Activated CD8-positive, alpha-beta T cell treated with anti-CD3 and anti-CD28 coated beads, Interleukin-2, amount 10 ng/mL, durations not matched to agents 7 days and 5 days (primary cell): Measurements from ENCODE around the gene INPP5F. TPM values are rescaled to one million over a fixed set of nuclear protein-coding genes. Genes with fewer than 3 reads are reported as not detected.

Experiments used
- ATAC-seq: fragments of 150-1000 bp; cut with Tn5 transposase; one replicate; pipeline ENCODE4 v1.10.0; 2021; ENCODE audit warnings: moderate library complexity
- CTCF ChIA-PET: fragments of 350-600 bp; sonication (Branson Sonifier 250); formaldehyde crosslinking; loops from one replicate; lab custom pipeline; 2021; ENCODE audit warnings: antibody characterized with exemption; lab: Charles Lee
- POLR2A ChIA-PET: fragments of 350-600 bp; sonication (Branson Sonifier 250); formaldehyde crosslinking; loops from one replicate; lab custom pipeline; 2021; ENCODE audit warnings: antibody characterized with exemption; lab: Charles Lee
- DNase-seq: peaks from one replicate; pipeline ENCODE4 v3.0.0-alpha.2; 2020
- H3K27ac Mint-ChIP-seq: one replicate; pipeline ENCODE4 v1.8.0; 2021; ENCODE audit warnings: mild to moderate bottlenecking, mixed read lengths
- H3K27me3 Mint-ChIP-seq: one replicate; pipeline ENCODE4 v1.8.0; 2021; ENCODE audit warnings: low read depth, mixed read lengths
- H3K36me3 Mint-ChIP-seq: one replicate; pipeline ENCODE4 v1.8.0; 2021; ENCODE audit warnings: low read depth, mixed read lengths
- H3K4me1 Mint-ChIP-seq: one replicate; pipeline ENCODE4 v1.8.0; 2021; ENCODE audit warnings: low read depth, mixed read lengths
- H3K4me3 Mint-ChIP-seq: one replicate; pipeline ENCODE4 v1.8.0; 2021; ENCODE audit warnings: mild to moderate bottlenecking, mixed read lengths
- H3K9me3 Mint-ChIP-seq: one replicate; pipeline ENCODE4 v1.8.0; 2022; ENCODE audit warnings: mixed read lengths; ENCODE audit not compliant: insufficient read depth
- total RNA-seq, 2 experiments: library from RNA; stranded (reverse); gene quantifications; one replicate each; pipeline ENCODE4 v1.2.3, GENCODE V29; 2021

The INPP5F gene
- total RNA-seq, 2 experiments from 2014 or later, result 15.9 to 17.6 TPM

GRCh38 chr10:119806334-119807130, 80.7 kb downstream of the INPP5F start:
- H3K4me1 Mint-ChIP-seq, result peaks cover 13% of the 10 kb centered on the region
- H3K27ac Mint-ChIP-seq, result no peak overlapping the region
- ATAC-seq, result no peak
- ChIA-PET CTCF (interaction anchor here (1.7 kb wide), 1 partner anchor 53 kb away, joined by 4 read pairs; no protein-coding TSS in a partner anchor), POLR2A (no interaction called here)
- H3K4me3 Mint-ChIP-seq, result no peak overlapping the region
- no peaks in the 10 kb centered on the region for H3K27me3 Mint-ChIP-seq
- DNase-seq, result no peak
- no peaks in the 10 kb centered on the region for H3K9me3 Mint-ChIP-seq
- H3K36me3 Mint-ChIP-seq, result peaks cover 14% of the 10 kb centered on the region

- ChIA-PET CTCF (interaction anchor here (1.7 kb wide), 2 partner anchors 51 to 58 kb away, joined by 4 to 5 read pairs; no protein-coding TSS in a partner anchor), POLR2A (interaction anchor here (0.7 kb wide), 1 partner anchor 23 kb away, joined by 3 read pairs; no protein-coding TSS in a partner anchor)
- Mint-ChIP-seq H3K27me3 (no peaks in the 10 kb centered on the region), H3K27ac (peak overlapping the region; percentile 73), H3K4me3 (no peak overlapping the region), H3K9me3 (no peaks in the 10 kb centered on the region), H3K4me1 (peaks cover 13% of the 10 kb centered on the region), H3K36me3 (peaks cover 16% of the 10 kb centered on the region)
- ATAC-seq, result peak; percentile 79
- peak; percentile 33 for DNase-seq
Measured at GRCh38 chr10:119807960-119808697, 82.3 kb downstream of the INPP5F start.

- Mint-ChIP-seq H3K27ac (no peak overlapping the region), H3K4me3 (no peak overlapping the region), H3K36me3 (peaks cover 14% of the 10 kb centered on the region), H3K4me1 (peaks cover 23% of the 10 kb centered on the region), H3K27me3 (no peaks in the 10 kb centered on the region), H3K9me3 (no peaks in the 10 kb centered on the region)
- POLR2A ChIA-PET, result no interaction called here
- CTCF ChIA-PET, result interaction anchor here (1.2 to 2.2 kb wide), 3 partner anchors 48 to 124 kb away, joined by 3 to 9 read pairs (median 8); no protein-coding TSS in a partner anchor
- ATAC-seq, result no peak
- no peak for DNase-seq
Measured at GRCh38 chr10:119811122-119811521, 85.3 kb downstream of the INPP5F start.

- no peak for DNase-seq
- no peaks in the 10 kb centered on the region for H3K9me3 Mint-ChIP-seq
- ChIA-PET POLR2A (no interaction called here), CTCF (no interaction called here)
- H3K4me3 Mint-ChIP-seq, result no peak overlapping the region
- peaks cover 14% of the 10 kb centered on the region for H3K36me3 Mint-ChIP-seq
- no peak for ATAC-seq
- no peaks in the 10 kb centered on the region for H3K27me3 Mint-ChIP-seq
- H3K27ac Mint-ChIP-seq, result no peak overlapping the region
- peaks cover 20% of the 10 kb centered on the region for H3K4me1 Mint-ChIP-seq
Measured at GRCh38 chr10:119812684-119813083, 86.8 kb downstream of the INPP5F start.

- DNase-seq (no peak), ATAC-seq (peak; percentile 19)
- ChIA-PET POLR2A (no interaction called here), CTCF (interaction anchor here (0.8 to 0.9 kb wide), 2 partner anchors 65 to 129 kb away, joined by 3 to 5 read pairs; no protein-coding TSS in a partner anchor)
- Mint-ChIP-seq H3K4me3 (no peak overlapping the region), H3K27me3 (no peaks in the 10 kb centered on the region), H3K9me3 (no peaks in the 10 kb centered on the region), H3K27ac (no peak overlapping the region), H3K4me1 (peaks cover 11% of the 10 kb centered on the region), H3K36me3 (peaks cover 14% of the 10 kb centered on the region)
Measured at GRCh38 chr10:119815671-119816070, 89.8 kb downstream of the INPP5F start.

- ATAC-seq (no peak), DNase-seq (no peak)
- H3K27me3 Mint-ChIP-seq, result no peaks in the 10 kb centered on the region
- H3K9me3 Mint-ChIP-seq, result no peaks in the 10 kb centered on the region
- peaks cover 11% of the 10 kb centered on the region for H3K4me1 Mint-ChIP-seq
- ChIA-PET CTCF (no interaction called here), POLR2A (no interaction called here)
- H3K36me3 Mint-ChIP-seq, result peaks cover 16% of the 10 kb centered on the region
- no peak overlapping the region for H3K27ac Mint-ChIP-seq
- H3K4me3 Mint-ChIP-seq, result no peak overlapping the region
Measured at GRCh38 chr10:119817991-119818888, 92.4 kb downstream of the INPP5F start.

- H3K27ac Mint-ChIP-seq, result no peak overlapping the region
- no peaks in the 10 kb centered on the region for H3K27me3 Mint-ChIP-seq
- ChIA-PET CTCF (no interaction called here), POLR2A (no interaction called here)
- ATAC-seq, result no peak
- no peak for DNase-seq
- no peaks in the 10 kb centered on the region for H3K9me3 Mint-ChIP-seq
- peaks cover 17% of the 10 kb centered on the region for H3K36me3 Mint-ChIP-seq
- H3K4me1 Mint-ChIP-seq, result peaks cover 11% of the 10 kb centered on the region
- H3K4me3 Mint-ChIP-seq, result no peak overlapping the region
Measured at GRCh38 chr10:119818889-119819270, 93.0 kb downstream of the INPP5F start.

GRCh38 chr10:119821182-119821581, 95.3 kb downstream of the INPP5F start:
- Mint-ChIP-seq H3K27me3 (no peaks in the 10 kb centered on the region), H3K27ac (no peak overlapping the region), H3K4me1 (peaks cover 1% of the 10 kb centered on the region), H3K9me3 (no peaks in the 10 kb centered on the region), H3K36me3 (peaks cover 13% of the 10 kb centered on the region), H3K4me3 (no peak overlapping the region)
- DNase-seq (no peak), ATAC-seq (no peak)
- POLR2A ChIA-PET, result no interaction called here
- CTCF ChIA-PET, result interaction anchor here (2.2 kb wide), 1 partner anchor 71 kb away, joined by 5 read pairs; no protein-coding TSS in a partner anchor

GRCh38 chr10:119824299-119824698, 98.4 kb downstream of the INPP5F start:
- ATAC-seq, result no peak
- H3K9me3 Mint-ChIP-seq, result no peaks in the 10 kb centered on the region
- H3K27ac Mint-ChIP-seq, result no peak overlapping the region
- no peaks in the 10 kb centered on the region for H3K27me3 Mint-ChIP-seq
- peaks cover 39% of the 10 kb centered on the region for H3K36me3 Mint-ChIP-seq
- no peaks in the 10 kb centered on the region for H3K4me1 Mint-ChIP-seq
- no peak for DNase-seq
- H3K4me3 Mint-ChIP-seq, result no peak overlapping the region
- POLR2A ChIA-PET, result no interaction called here
- CTCF ChIA-PET, result no interaction called here

- H3K4me3 Mint-ChIP-seq, result no peak overlapping the region
Measured at GRCh38 chr10:119826771-119827170, 100.9 kb downstream of the INPP5F start.

GRCh38 chr10:119827430-119827829, 101.6 kb downstream of the INPP5F start:
- H3K4me1 Mint-ChIP-seq, result no peaks in the 10 kb centered on the region
- POLR2A ChIA-PET, result no interaction called here
- no peaks in the 10 kb centered on the region for H3K9me3 Mint-ChIP-seq
- no peak for ATAC-seq
- DNase-seq, result no peak
- no peaks in the 10 kb centered on the region for H3K27me3 Mint-ChIP-seq
- peaks cover 60% of the 10 kb centered on the region for H3K36me3 Mint-ChIP-seq
- H3K27ac Mint-ChIP-seq, result no peak overlapping the region
- no peak overlapping the region for H3K4me3 Mint-ChIP-seq
- CTCF ChIA-PET, result no interaction called here

More at GRCh38 chr10:119826771-119827170, 100.9 kb downstream of the INPP5F start:
- Mint-ChIP-seq H3K27me3 (no peaks in the 10 kb centered on the region), H3K4me1 (no peaks in the 10 kb centered on the region), H3K36me3 (peaks cover 54% of the 10 kb centered on the region), H3K9me3 (no peaks in the 10 kb centered on the region), H3K27ac (no peak overlapping the region)
- ChIA-PET POLR2A (no interaction called here), CTCF (no interaction called here)
- ATAC-seq (no peak), DNase-seq (no peak)
